Measurements from ENCODE around the gene ITIH3. TPM values are rescaled to one million over a fixed set of nuclear protein-coding genes. Genes with fewer than 3 reads are reported as not detected.

ITIH3 gene
- total RNA-seq, 1 donor from 2014 or later, result not detected

DNA sequence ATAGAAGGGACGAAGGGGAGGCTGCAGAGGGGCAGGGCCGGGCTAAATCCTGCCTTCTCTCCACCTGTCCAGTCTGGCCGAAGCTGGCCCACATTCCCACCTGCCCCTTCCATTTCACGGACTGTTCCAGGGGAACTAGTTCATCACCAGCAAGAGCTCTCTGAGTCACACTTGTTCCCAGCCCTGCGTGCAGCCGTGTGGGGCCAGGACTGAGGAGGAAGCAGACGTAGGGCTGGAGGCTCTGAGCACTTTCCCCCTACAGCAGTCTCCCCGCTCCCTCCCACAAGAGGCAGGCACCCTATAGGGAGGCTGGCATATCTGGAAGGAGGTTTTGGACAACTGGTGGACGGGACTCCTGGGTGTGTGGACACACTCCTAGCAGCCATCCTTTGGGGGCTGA, 32.8 kb downstream of the ITIH3 start:
- DNase-seq (ENCODE audit: low read depth), result peak; percentile 72

DNA sequence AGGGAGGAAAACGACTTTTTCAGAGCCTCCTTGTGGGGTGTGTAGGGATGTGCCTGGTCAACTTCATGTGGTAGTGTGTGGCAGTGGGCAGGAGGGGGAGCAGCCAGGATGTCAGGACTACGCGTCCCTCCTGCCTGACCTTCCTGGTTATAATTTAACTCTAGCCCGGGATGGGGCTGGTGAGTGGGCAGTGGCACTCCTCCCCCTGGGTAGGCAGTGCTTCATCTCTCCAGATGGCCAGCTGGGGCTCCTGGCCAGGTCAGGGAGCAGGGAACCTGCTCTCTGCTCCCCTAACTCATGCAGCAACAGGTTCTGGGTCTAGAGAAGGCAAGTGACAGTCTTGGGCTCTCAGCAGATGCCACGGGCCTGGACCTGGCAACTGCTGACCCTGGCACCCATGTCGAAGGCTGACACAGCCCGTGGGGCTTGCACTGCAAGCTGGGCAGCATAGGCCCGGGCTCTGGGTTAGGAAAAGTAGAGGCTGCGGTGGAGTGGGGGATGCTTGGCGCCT, 33.3 kb downstream of the ITIH3 start:
- peak; percentile 84 for DNase-seq (ENCODE audit: low read depth)

DNA sequence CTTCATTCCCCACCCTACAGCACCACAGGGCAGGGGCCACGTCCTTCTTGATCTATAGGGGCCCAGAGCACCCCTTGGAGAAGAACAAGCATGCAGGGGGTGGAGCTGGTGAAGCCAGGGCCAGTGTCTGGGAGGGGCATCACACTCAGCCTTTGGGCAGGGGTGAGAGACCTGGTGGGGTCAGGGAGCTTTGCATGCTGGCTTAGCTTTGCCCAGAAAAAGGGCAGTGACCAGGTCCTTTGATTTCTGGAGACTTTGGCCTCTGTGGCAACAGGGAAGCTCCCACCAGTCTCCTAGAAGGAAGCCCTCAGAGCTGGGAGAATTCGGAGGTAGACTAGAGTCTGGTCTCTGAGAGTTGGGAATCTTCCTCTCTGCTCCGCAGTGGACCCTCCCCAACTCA, 34.9 kb downstream of the ITIH3 start:
- no peak for DNase-seq (ENCODE audit: low read depth)

DNA sequence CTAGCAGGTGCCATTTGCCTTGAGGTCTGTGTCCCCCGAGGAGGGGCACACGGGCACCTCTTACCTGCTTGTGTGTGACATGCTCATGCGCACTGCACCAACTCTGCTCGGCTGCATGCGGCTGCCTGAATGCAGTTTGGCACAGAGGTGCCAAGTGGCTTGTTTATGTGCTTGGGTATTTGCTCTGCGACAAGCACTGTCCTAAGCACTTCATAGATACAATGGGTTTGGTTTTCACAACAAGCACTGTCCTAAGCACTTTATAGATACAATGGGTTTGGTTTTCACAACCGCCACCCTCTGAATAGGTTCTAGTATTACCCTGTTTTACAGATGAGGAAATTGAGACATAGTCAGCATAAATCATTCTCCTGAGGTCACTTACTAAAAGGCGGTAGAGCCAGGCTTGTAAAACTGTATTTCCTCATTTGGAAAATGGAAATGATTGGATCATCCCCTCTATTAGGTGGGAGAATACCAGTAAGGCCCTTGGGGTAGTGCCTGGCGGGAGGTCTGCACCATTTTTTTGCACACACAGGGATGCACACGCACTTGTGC, 35.4 kb downstream of the ITIH3 start:
- DNase-seq (ENCODE audit: low read depth), result peak; percentile 4

DNA sequence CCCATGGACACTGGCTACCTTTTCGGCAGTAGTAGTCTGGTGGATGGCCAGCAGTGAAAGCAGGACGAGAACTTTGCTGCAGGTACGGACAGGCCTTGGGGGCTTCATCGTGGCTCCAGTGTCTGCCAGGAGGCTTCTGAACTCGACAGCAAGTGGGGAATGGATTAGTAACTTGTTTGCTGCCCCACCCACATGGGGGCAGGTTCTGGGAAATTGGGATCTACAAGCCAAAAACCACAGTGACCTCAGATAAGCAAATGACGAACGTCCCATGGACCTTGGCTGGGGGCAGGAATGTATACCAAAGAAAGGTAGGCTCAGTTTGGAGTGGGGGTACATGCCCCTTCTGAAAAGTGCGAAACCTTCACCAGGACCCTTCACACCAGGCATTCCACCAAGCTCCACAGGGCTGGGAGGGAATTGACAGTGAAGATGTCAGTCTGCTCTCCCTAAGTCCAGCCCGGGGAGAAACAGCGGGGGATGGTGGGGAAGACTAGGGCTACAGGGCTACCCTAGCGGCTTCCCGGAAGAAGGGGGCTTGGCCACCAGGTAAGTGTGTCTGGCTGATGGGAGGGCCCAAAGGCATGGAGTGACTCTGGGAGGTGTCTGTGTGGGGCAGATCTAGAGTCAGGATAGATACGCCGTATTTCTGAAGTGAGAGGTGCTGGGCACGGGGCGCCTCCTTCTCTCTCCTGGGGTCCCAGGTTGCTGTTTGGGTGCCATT, 36.1 kb downstream of the ITIH3 start, which contains the start of gene ITIH4:
TSS of gene ITIH4 (minus strand) at position 138 of the 724 bp plus-strand sequence. CDS start at position 108, 30 bp downstream.
- DNase-seq (ENCODE audit: low read depth), result no peak

DNA sequence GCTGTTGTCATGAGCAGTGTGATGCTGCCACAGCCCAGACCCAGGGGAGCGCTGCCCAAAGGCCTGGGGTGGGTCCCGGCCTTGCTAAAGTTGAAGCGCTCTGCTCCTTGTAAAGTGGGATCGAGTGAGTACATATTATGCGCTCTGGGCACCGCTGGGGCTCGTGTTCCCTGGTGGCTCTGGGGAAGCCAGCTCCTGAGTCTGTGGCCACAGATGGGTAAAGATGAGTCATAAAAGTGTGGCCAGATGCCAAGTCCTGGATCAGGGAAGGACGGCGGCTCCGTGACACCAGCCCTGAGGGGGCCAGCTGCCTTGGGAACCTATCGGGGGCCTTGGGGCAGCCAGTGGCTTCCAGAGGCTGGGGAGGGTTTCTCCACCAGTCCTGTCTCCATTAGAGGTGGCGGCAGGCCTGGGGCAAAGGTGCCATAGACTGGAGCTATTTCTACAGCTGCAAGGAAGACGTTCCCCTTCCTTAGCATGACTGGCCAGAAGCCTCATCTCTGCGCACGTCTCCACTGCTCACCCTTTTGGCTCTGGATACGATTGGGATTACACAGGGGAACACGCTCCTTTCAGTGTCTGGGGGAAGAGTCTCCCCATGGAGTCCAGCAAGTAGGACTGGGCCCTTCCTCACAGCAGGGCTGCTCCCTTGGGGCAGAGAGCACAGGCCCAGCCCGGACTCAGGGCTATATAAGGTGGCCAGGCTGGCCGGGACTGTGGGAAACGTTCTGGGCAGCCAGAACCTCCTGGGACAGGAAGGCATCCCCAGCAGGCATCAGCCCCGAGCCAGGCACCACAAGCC, 37.1 kb downstream of the ITIH3 start:
- peak; percentile 79 for DNase-seq (ENCODE audit: low read depth)

DNA sequence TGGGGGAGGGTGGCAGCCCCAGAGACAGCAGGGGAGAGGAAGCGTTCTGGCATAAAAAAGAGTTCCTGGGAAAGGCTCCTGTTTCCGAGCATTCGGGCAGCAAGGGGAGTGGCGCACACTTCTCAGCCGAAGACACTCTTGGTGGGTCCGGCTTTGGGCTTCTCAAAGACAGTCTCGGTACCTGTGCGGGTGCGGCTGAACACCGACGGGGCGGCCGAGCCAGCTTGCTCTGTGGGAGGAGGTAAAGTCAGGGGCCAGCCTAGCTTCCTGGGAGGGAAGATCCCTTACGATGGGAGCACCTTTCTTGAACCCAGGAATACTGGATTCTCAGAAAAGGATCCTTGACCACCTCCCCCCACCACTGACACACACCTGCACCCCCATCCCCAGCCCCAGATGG, 38.6 kb downstream of the ITIH3 start:
- DNase-seq (ENCODE audit: low read depth), result no peak

DNA sequence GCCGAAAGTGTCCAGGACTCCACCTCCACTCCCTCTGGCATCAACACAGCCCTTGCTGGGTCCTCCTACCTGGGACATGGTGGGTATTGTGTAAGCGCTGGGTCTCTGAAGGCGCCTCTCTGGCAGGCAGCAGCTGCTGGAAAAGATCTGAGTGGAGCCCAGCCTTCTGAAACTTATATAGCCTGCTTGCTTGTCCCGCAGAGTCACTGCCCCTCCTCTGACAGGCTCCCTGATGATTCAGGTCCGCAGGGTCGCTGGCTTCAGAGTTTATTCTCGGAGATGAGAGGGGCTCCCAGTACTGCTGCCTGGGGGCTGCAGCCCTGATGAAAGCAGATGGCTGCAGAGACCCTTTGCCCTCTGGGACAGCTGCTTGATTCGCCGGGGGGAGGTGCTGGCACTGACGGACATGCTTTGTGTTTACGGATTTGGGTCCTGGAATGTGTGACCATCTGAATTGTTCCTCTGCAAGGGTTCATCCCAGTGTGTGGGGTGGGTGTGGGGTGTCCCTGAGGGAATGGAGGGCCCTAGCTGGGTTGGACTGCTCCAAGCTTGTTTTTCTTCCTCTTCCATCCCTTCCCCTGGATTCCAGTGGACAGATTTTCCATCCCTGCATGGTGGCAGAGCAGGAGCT, 40.4 kb downstream of the ITIH3 start, which contains the start of gene MUSTN1:
TSS of gene MUSTN1 (minus strand) at position 149 of the 631 bp plus-strand sequence. CDS start at position 78, 71 bp downstream.
- no peak for DNase-seq (ENCODE audit: low read depth)

DNA sequence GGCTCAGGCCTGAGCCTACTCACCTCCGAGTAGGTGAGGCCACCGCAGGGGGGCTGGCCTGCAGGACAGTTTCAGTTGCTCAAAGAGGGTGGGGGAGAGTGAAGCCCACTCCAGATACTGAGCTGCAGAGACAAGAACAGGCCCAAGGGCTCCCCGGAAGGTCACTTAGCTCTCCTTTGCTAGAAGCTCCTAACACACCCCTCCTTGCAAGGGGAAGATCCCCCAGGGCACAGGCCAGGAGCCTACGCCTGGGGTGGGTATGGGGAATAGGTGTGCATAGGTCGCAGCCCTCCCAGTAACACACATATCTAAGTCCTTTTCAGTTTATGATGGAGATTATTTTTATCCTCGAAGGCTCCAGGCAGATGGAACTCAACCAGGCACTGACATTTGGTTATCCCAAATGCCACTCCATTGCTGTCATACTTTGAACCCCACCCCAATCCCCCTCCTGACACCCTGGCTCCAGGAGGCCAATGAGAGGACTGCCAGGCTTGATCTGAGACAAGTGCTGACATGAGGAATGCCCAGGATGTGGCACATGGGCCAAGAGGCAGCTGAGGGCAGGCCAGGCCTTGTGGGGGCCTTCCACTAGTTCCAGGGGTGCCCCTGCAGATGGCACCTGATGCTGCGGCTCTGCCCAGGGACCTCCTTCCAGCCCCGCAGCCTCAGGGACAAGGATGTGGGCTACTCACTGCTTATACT, 41.3 kb downstream of the ITIH3 start:
- no peak for DNase-seq (ENCODE audit: low read depth)

DNA sequence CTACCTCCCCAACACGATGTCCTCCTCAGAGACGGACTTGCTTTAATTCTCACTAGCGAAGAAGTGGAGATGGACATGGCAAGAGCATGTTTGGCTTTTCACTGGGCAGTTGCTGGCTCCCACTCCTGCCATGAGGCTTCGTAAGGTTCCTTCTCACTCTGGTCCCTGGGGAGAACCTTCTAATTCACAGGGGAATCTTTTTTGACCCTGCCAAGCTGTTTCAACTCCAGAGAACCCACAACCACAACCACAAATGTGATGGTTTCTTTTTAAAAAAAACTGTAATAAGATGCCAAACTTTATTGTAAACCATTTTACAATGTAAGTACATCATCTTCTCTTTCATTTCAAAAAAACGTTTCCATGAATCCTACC, 41.9 kb downstream of the ITIH3 start:
- no peak for DNase-seq (ENCODE audit: low read depth)

DNA sequence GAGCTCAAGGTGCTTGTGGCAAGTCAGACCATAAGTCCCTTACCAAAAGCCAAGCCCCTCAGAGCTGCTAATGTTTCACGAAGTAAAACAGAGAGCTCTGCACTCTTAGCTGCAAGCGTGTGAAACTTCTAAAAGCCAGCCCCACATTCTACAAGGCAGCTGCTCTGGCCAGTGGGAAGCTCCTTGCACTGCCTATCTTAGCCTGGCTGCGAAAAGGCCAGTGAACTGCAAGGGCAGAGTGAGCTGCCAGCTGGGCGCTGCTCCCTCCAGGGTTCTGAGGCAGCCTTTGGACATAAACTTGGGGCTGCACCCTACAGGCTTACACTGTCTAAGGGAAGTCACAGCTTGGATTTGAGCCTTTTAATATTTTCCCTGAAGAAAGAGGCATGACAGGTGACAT, 42.4 kb downstream of the ITIH3 start:
- DNase-seq (ENCODE audit: low read depth), result no peak

DNA sequence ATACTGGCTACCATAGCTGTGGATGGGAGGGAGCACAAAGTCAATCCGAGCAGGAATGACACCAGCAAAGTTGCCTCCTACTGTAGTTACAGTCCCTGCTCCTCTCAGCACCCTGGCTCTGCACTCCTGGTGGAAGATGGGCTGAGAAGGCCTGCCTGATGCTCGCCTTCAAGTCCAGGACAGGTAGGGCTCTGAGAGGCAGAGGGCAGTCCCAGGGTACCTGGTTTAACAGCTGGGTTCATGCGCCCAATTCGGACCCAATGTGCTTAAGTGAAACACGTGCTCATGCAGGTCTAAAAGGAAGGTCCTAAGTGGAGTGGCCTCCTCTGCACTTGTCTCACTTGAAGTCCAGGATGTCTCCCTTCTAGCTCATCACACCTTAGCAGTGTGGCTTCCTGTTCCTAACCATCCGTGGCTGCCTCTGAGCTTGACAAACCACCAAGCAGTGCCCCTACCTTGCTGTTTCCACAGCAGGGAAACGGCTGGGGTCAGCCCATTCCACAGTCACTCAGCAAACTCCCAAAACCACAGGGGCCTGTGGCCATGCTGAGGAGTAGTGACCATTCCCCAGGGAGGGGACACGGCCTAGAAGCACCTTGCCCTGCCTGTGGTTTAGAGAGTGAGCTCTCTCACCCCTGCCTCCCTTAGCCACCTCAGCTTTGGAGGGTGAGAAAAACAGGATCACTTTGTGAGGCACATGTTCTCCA, 44.1 kb downstream of the ITIH3 start:
- no peak for DNase-seq (ENCODE audit: low read depth)

DNA sequence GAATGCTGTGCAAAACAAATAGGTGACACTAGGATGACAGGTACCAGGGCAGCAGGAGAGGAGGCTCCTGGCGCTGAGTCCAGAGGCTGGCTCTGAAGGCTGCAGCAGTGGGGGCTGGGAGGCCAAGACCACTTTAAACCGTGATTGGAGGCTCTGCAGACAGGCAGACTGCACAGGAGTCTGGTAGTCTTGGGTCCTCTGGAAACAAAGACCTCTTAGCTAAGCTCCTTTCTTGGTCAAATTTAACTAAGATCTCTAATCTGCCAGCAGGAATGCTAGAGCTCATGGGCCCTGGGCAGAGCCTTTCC, 44.6 kb downstream of the ITIH3 start:
- DNase-seq (ENCODE audit: low read depth), result no peak

DNA sequence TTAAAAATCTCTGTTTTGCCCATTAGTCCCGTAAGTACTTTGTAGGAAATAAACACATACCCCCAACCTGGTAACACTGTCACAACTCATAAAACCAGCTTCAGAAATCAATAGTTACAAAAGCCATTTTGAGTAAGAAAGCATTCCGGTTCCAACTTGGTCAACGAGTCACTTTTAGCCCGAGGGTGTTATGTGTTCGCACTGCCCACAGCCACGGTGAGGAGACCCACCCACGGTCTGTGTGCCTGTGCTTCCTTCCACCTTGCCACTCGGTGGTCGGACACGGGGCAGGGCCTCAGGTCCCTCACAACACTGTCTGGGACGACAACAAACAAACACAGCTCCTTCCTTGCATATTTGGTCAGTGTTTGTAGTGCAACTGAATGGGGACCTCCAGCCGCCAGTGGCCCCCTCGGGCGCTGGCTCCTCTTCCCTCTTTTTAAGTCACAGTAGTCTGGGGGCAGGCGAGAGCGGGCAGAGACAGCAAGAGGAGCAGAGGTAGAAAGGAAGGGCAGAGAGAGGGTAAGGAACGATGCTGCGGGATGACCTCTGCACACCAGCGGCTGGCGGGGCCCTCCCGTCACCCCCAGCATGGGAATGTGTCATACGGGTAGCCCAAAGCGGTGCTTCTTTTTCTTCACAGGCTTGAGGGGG, 45.4 kb downstream of the ITIH3 start:
- DNase-seq (ENCODE audit: low read depth), result peak; percentile 6

DNA sequence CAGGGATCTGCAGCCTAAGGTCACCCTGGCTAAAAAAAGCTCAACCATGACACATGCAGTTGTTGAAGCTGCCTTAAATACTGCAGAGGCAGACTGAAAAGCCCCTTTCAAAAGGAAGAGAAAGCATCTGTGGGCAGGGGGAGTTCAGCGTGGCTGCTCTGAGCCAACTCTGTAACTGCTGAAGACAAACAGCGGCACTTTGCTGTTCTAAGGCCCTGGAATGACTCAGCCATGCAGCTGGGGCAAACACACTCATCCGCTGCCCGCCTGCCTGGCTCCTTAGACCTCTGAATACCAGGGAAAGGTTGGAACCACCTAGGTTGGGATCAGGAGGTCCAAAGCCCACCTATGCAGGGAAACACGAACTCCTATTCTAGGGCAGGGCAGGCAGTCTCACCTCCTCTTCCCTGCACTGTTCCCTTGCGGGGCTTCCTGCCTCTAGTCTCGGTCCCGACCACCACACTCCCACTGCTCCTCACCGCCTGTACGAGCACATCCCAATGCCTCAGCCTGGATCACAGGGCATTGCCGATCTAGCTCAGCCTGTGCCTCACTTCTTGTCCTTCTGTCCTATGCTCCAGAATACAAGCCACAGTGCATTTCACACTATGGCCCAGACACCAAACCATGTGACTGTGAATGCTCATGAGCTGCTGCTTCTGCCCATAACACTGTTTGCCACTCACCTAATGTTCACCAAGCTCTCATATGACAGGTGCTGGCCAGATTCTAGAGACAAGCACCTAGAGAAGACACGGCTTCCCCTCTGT, 46.8 kb downstream of the ITIH3 start:
- DNase-seq (ENCODE audit: low read depth), result no peak

DNA sequence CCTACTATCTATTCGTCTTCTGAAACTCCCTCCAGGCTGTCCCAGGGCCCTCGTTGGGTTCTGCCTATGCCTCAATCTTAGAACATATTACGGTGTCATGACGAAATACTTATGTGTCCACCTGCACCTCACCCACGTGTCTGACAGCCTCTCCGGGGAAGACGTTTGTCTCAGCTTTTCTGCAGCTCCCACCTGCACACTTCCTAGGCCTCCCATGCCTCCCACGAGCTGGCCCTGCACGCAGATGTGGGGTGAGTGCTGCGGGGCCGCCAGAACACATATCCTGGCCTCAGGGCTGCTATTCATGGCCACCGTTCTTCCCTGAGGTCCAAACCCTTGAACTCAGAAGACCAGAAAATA, 47.4 kb downstream of the ITIH3 start:
- DNase-seq (ENCODE audit: low read depth), result no peak

DNA sequence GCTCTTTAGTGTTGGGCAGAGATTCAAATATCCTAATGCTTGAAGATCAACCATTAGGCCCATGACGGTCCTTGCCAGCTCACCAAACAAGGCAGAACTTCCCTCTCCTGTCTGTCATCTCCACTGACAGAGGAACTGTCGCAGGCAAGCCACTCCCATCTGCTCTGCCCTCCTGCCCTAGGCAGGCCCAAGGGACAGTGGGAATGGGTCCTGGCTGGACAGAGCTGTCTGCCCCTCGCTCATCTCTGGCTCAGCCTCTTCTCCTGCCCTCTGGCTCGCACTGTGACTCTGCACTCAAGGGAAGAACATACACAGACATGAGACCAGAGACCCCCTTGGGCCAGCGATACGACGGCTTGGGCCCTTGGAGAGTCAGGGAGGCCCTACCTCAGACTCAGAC, 47.8 kb downstream of the ITIH3 start:
- no peak for DNase-seq (ENCODE audit: low read depth)

DNA sequence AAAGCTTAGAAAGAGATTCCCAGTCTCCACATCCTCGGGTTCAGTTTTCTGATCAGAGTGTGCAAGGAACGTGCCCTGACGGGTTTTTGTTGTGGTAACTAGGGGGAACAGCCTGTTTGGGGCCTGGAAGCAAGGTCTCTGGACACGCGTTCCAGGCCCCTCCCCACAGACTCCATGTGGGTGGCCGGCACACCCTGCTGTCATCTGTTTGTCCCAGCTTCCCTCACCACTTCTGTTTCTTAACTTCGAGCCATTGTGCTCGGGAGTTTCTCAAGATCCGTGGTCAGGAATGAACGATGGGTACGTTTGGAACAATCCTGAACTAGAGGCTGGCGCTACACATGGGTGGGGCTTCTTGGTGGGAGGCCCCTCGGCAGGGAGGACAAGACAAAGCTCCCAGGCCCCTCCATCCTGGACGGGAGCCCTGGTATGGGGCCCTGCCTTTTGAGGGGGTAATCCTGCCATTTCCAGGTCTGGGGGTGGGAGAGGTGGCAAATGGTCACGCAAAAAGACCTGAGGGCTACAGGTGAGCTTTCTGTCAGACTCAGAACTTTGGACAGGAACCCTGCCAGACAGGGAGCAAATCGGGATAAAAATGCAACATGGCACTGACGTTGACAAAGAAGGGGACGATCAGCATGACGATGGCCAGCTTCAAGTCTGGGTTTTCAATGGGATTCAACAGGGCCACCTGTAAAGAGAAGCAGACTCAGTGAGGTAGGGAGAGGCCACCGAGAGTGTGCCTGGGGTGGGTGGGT, 48.7 kb downstream of the ITIH3 start:
- no peak for DNase-seq (ENCODE audit: low read depth)

DNA sequence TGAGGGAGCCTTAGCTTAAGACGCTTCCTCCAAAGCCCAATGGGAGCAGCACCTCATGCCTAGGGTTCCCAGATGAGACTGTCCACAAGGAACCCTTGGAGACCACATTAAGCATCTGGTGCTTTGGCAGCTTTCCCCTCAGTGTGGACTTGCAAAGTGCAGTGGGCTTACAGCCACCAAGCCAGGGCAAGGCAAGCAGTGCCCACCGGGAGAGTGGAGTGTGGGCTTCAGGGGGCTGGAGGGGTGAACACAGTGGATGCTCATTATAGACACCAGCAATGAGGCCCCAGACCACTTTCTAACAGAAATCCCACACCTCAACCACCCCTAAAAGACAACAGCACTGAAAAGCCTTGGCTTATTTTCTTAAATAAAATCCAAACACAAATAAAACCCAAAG, 49.3 kb downstream of the ITIH3 start:
- DNase-seq (ENCODE audit: low read depth), result no peak

All from renal cortical epithelial cell (primary cell).